Measurements from ENCODE around the gene HDGFL2.

The HDGFL2 gene

GRCh38 chr19:4519172-4519496 is 47.0 kb downstream of the HDGFL2 start:
- DNase-seq (ENCODE audit: extremely low read depth, low read depth), result no peak
- TF ChIP-seq CTCF (IDR thresholded peaks at IDR 0.05; ENCODE audit: low read depth, low read length, missing control alignments), result no peak
- H3K4me3 ChIP-seq (replicated peaks; ENCODE audit: low read depth, low read length), result no peak overlapping the region

GRCh38 chr19:4519521-4520277 is 47.6 kb downstream of the HDGFL2 start:
- H3K4me3 ChIP-seq (replicated peaks; ENCODE audit: low read depth, low read length), result no peak overlapping the region
- TF ChIP-seq CTCF (IDR thresholded peaks at IDR 0.05; ENCODE audit: low read depth, low read length, missing control alignments), result no peak
- no peak for DNase-seq (ENCODE audit: extremely low read depth, low read depth)

- DNase-seq (ENCODE audit: extremely low read depth, low read depth), result no peak
- H3K4me3 ChIP-seq (replicated peaks; ENCODE audit: low read depth, low read length), result no peak overlapping the region
- no peak for TF ChIP-seq CTCF (IDR thresholded peaks at IDR 0.05; ENCODE audit: low read depth, low read length, missing control alignments)
Measured at GRCh38 chr19:4521170-4521887, 49.2 kb downstream of the HDGFL2 start.

GRCh38 chr19:4521888-4522242 is 49.8 kb downstream of the HDGFL2 start:
- no peak overlapping the region for H3K4me3 ChIP-seq (replicated peaks; ENCODE audit: low read depth, low read length)
- DNase-seq (ENCODE audit: extremely low read depth, low read depth), result no peak
- TF ChIP-seq CTCF (IDR thresholded peaks at IDR 0.05; ENCODE audit: low read depth, low read length, missing control alignments), result no peak

- no peak for TF ChIP-seq CTCF (IDR thresholded peaks at IDR 0.05; ENCODE audit: low read depth, low read length, missing control alignments)
- H3K4me3 ChIP-seq (replicated peaks; ENCODE audit: low read depth, low read length), result no peak overlapping the region
- DNase-seq (ENCODE audit: extremely low read depth, low read depth), result no peak
Measured at GRCh38 chr19:4522291-4523002, 50.4 kb downstream of the HDGFL2 start.

- DNase-seq (ENCODE audit: extremely low read depth, low read depth), result no peak
Measured at GRCh38 chr19:4523306-4524110, 51.4 kb downstream of the HDGFL2 start.

More at GRCh38 chr19:4523306-4524110, 51.4 kb downstream of the HDGFL2 start:
- no peak overlapping the region for H3K4me3 ChIP-seq (replicated peaks; ENCODE audit: low read depth, low read length)
- TF ChIP-seq CTCF (IDR thresholded peaks at IDR 0.05; ENCODE audit: low read depth, low read length, missing control alignments), result peak; percentile 83
